SK-N-MC (cell line): ENCODE measurements around the gene TNIK.

Experiments used
- EZH2 ChIP-seq: fragments of 200-600 bp; sonication (generic); IDR thresholded peaks from one replicate; pipeline ENCODE4 v1.6.1; 2017; ENCODE audit warnings: antibody characterized with exemption
- POLR2AphosphoS5 ChIP-seq: IDR thresholded peaks from 2 replicates; pipeline ENCODE4 v1.6.1; 2012; ENCODE audit warnings: mild to moderate bottlenecking, low read depth, low read length, borderline replicate concordance

DNA sequence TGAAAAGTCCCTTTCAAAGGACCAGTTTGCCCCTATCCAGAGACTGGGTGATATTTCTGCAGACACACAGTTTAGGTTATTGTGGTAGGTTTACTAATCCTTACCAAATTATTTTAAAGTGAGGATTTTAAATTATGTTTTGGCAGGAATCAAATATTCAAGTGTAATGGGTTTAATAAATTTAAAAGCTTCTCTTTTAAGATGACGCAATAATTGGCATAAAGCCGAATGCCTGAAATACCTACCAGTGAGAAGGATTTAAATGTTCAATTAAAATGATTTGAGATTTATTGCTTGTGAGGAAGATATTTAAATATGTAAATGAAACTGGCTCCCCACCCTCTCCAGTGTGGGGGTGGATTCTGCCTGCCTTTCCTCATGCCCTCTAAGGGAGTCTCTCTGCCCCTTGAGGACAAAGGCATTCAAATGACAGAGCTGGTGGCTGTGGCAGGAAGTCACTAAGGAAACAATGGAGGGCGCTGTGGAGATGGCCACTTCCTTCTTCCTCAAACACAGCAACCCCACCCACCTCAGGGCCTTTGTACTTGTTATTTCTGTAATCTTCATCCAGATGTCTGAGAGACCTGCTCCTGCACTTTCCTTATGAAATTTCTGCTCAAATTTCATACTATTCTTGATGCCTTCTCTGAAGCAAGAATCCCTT is 131.7 kb downstream of the TNIK start:
- TF ChIP-seq POLR2AphosphoS5 (peak; percentile 20; the same call in 1 of the 2 replicates), EZH2 (no peak)
